ENCODE data around the gene CAPZB.

Gene CAPZB

DNA sequence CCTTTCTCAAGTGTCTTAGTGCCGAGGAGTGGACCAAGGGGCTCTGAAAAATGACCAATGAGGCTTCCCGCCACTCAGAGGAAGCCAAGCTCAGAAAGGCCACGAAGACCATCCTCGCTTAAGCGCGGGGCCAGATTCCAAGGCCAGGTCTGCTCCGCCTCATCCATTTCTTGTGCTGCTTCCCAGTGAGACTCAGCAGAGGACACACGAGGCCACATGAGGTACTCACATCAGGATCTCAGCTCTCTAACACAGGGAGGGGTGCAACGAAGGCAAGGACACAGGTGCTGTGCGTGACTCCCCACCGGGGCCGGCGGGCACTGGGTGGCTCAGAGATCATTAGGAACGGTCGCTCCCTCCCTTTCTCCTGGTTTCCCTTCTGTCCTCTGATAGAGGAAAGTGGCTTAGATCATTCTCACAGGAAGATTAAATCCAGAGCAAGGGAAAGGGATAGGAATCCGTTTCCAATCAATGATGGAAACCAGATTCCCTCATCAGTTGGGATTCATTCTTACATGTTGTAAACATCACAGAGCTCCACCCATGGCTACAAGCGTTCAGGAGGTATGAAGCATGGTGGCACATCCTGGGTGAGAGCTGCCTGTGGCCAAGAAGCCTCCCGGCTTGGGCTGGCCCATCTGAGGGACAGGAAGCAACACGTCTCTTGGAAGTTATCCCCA is 46.7 kb downstream of the CAPZB start:
- no peak for DNase-seq (ENCODE audit: low spot score)
- TF ChIP-seq, protein P1, sequence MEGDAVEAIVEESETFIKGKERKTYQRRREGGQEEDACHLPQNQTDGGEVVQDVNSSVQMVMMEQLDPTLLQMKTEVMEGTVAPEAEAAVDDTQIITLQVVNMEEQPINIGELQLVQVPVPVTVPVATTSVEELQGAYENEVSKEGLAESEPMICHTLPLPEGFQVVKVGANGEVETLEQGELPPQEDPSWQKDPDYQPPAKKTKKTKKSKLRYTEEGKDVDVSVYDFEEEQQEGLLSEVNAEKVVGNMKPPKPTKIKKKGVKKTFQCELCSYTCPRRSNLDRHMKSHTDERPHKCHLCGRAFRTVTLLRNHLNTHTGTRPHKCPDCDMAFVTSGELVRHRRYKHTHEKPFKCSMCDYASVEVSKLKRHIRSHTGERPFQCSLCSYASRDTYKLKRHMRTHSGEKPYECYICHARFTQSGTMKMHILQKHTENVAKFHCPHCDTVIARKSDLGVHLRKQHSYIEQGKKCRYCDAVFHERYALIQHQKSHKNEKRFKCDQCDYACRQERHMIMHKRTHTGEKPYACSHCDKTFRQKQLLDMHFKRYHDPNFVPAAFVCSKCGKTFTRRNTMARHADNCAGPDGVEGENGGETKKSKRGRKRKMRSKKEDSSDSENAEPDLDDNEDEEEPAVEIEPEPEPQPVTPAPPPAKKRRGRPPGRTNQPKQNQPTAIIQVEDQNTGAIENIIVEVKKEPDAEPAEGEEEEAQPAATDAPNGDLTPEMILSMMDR (IDR thresholded peaks at IDR 0.05; ENCODE audit: extremely low read depth, insufficient read depth, missing control alignments), result no peak
- in situ Hi-C loops (cut with MboI; ENCODE audit: low pct_unique_long_range_greater_than_20kb, low sequenced_read_pairs, unreplicated experiment), result no loop called here

DNA sequence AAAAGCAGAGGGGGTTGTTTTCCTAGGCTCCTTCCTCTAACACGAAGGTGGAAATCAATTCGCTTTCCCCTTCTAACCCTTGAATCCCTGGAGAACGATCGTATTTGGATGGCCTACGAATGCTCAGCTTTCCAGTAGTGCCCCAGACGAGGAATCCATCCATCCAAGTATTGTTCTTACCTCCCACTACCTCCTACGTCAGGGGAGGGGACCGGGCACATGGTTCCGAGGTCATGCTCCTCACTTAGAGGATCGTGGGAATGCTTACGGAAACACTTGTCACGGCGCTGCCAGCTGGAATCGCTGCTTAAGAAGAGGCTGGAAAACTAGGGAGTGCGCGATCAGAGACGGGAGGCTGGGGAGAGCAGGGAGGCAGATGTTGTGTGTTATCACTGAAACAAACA is 47.4 kb downstream of the CAPZB start:
- TF ChIP-seq, protein P1 (IDR thresholded peaks at IDR 0.05; ENCODE audit: extremely low read depth, insufficient read depth, missing control alignments), result no peak
- DNase-seq (ENCODE audit: low spot score), result no peak
- in situ Hi-C loops (cut with MboI; ENCODE audit: low pct_unique_long_range_greater_than_20kb, low sequenced_read_pairs, unreplicated experiment), result no loop called here

DNA sequence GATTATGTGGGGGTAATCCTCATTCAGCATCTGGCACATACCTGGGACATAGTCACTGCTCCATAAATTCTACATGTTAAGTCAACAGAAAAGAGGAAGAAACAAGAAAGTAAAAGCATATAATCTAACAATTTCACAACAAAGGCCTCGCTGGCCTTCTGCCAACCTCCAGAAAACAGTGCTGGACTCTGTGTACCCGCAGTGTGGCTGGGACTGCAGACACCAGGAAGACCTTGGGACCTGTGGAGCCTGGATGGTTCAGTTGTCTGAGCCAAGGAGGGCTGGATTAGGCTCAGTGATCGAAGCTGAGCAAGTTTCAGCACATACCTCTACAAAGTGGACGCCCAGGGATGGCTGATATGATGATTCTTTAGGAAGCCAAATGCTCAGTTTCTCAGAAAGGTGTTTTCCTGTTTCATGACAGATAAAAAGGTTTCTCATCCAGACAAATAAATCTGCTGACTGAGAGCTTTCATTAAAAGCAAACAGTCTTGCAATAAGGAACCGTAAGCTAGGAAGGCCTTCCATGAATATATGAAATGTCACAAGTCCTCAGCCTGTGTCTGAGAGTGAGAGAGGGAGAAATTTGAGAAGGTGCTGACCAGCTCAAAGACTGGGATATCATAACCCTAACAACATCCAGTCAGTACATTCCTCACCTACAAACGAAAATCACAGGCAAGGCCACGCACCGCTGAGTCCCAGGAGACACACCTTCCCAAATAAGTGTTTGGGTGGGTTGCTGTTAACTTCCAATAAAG is 48.4 kb downstream of the CAPZB start:
- TF ChIP-seq, protein P1 (IDR thresholded peaks at IDR 0.05; ENCODE audit: extremely low read depth, insufficient read depth, missing control alignments), result no peak
- no peak for DNase-seq (ENCODE audit: low spot score)
- in situ Hi-C loops (cut with MboI; ENCODE audit: low pct_unique_long_range_greater_than_20kb, low sequenced_read_pairs, unreplicated experiment), result no loop called here

DNA sequence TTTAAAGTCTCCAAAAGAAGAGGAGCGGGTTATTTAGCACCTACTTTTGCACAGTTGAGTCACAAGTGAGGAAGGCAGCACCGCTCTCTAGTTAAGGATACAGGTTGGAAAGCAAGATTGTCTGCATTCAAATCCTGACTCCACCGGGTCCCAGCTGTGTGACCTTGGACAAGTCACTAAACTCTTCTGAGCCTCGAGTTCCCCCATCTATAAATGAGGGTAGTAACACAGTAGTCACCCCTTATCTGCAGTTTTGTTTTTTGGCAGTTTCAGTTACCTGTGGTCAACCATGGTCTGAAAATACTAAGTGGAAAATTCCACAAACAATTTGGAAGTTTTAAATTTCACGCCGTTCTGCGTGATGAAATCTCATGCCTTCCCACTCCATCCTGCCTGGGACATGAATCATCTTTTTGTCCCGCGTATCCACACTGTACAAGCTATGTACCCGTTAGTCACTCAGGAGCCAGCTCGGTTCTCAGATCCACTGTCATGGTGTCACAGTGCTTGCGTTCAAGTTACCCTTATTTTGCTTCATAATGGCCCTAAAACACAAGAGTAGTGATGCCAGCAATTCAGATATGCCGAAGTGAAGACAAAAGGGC is 49.4 kb downstream of the CAPZB start:
- TF ChIP-seq, protein P1 (IDR thresholded peaks at IDR 0.05; ENCODE audit: extremely low read depth, insufficient read depth, missing control alignments), result no peak
- in situ Hi-C loops (cut with MboI; ENCODE audit: low pct_unique_long_range_greater_than_20kb, low sequenced_read_pairs, unreplicated experiment), result no loop called here
- DNase-seq (ENCODE audit: low spot score), result no peak

DNA sequence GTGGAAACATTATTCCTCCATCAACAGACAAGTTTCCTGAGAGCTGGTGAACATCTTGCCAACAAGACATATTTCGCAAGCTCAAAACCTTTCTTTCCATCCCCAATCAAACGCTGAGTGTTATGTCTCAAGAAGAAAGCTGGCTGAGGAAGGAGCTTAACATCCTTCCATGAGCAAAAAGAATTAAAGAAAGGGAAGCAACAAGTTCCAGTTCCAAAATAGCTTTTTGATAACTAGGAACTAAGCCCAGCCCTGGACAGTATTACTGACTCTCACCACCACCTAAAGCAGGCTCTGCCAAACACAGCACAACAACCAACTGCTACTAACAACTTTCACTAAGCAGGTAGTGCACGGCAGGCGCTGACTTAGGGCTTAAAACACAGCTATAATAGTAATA is 50.2 kb downstream of the CAPZB start:
- DNase-seq (ENCODE audit: low spot score), result no peak
- in situ Hi-C loops (cut with MboI; ENCODE audit: low pct_unique_long_range_greater_than_20kb, low sequenced_read_pairs, unreplicated experiment), result no loop called here
- TF ChIP-seq, protein P1 (IDR thresholded peaks at IDR 0.05; ENCODE audit: extremely low read depth, insufficient read depth, missing control alignments), result no peak

DNA sequence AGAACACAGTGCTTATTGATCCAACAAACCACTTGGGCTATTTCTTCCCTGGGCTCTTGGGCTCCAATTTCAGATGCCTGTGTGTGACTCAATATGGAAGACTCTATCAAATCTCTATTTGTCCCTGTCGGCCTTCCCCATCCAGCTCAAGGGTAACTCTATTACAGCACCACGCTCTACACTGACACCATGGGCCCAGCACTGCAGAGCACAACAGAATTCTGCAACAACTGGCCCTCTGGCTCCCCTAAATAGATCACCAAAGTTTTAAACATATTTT is 51.7 kb downstream of the CAPZB start:
- in situ Hi-C loops (cut with MboI; ENCODE audit: low pct_unique_long_range_greater_than_20kb, low sequenced_read_pairs, unreplicated experiment), result no loop called here
- no peak for DNase-seq (ENCODE audit: low spot score)
- TF ChIP-seq, protein P1 (IDR thresholded peaks at IDR 0.05; ENCODE audit: extremely low read depth, insufficient read depth, missing control alignments), result no peak

All from GM13977 (cell line).